Measurements from ENCODE around the gene ITFG2. TPM values are rescaled to one million over a fixed set of nuclear protein-coding genes. Genes with fewer than 3 reads are reported as not detected.

The ITFG2 gene
- total RNA-seq, 1 experiment from 2014 or later = 41.6 TPM

Other genes with a start within 250 kb of the ITFG2 start
- gene FKBP4, start 17.7 kb upstream of the ITFG2 start, total RNA-seq (2021) = 221 and 237 TPM in 2 replicates
- gene NRIP2, start 22.4 kb downstream of the ITFG2 start, total RNA-seq (2021) = 0.15 TPM in 2 replicates
- 0.20 TPM in 2 replicates for gene TEX52, start 44.4 kb downstream of the ITFG2 start, total RNA-seq (2021)
- 109 TPM in 2 replicates for gene FOXM1, start 64.5 kb downstream of the ITFG2 start, total RNA-seq (2021)
- 36.4 and 36.7 TPM in 2 replicates for gene RHNO1, start 64.6 kb downstream of the ITFG2 start, total RNA-seq (2021)
- 21.4 and 22.3 TPM in 2 replicates for gene TULP3, start 78.2 kb downstream of the ITFG2 start, total RNA-seq (2021)
- gene TEAD4, start 146.7 kb downstream of the ITFG2 start, total RNA-seq (2021) = 127 and 133 TPM in 2 replicates